Keratinocyte (primary cell): ENCODE data around the gene TUSC2.

Experiments
- EZH2 ChIP-seq: IDR thresholded peaks from one replicate; pipeline ENCODE4 v1.6.1; 2012; ENCODE audit warnings: inconsistent platforms, mild to moderate bottlenecking, low read length, moderate library complexity
- TF ChIP-seq, protein P1 (sequence below), 3 experiments: IDR thresholded peaks in 1 of 3; conservative IDR thresholded peaks in 1 of 3; optimal IDR thresholded peaks in 1 of 3; 2 replicates in 2 of 3; 3 replicates in 1 of 3; pipeline versions ENCODE3 to v1.5.1; 2011; ENCODE audit warnings: low read length in 3 of 3, mild to moderate bottlenecking in 3 of 3, moderate library complexity in 2 of 3, control low read depth in 1 of 3, inconsistent platforms in 1 of 3; ENCODE audit not compliant: insufficient read depth in 2 of 3; ENCODE audit errors: extremely low read depth in 1 of 3

- TF ChIP-seq, protein P1, sequence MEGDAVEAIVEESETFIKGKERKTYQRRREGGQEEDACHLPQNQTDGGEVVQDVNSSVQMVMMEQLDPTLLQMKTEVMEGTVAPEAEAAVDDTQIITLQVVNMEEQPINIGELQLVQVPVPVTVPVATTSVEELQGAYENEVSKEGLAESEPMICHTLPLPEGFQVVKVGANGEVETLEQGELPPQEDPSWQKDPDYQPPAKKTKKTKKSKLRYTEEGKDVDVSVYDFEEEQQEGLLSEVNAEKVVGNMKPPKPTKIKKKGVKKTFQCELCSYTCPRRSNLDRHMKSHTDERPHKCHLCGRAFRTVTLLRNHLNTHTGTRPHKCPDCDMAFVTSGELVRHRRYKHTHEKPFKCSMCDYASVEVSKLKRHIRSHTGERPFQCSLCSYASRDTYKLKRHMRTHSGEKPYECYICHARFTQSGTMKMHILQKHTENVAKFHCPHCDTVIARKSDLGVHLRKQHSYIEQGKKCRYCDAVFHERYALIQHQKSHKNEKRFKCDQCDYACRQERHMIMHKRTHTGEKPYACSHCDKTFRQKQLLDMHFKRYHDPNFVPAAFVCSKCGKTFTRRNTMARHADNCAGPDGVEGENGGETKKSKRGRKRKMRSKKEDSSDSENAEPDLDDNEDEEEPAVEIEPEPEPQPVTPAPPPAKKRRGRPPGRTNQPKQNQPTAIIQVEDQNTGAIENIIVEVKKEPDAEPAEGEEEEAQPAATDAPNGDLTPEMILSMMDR (optimal IDR thresholded peaks at IDR 0.05 in 1 of 3, IDR thresholded peaks at IDR 0.05 in 1 of 3, conservative IDR thresholded peaks at IDR 0.05 in 1 of 3; ENCODE audit: extremely low read depth in 1 of 3, insufficient read depth in 2 of 3, low read length in 3 of 3), result no peak
- TF ChIP-seq EZH2, result no peak
Observed at GRCh38 chr3:50341537-50341936, 13.5 kb upstream of the TUSC2 start.
